ENCODE measurements around the gene SLC35F3. TPM values are rescaled to one million over a fixed set of nuclear protein-coding genes. Genes with fewer than 3 reads are reported as not detected.
A peak's percentile ranks its signal among the peaks of the same experiment; 100 is the strongest.

The SLC35F3 gene
- total and polyA plus RNA-seq, 3 experiments from 2014 or later, result 0.21 to 7.8 (median 6.9) TPM

- no peaks in the 10 kb centered on the region for H3K9me3 Mint-ChIP-seq
- peak overlapping the region in 1 of 7 donors; percentile 44 for H3K4me3 Mint-ChIP-seq
- H3K9me3 ChIP-seq (ENCODE audit: low read length), result no peaks in the 10 kb centered on the region
- no peak overlapping the region for H3K4me3 ChIP-seq (ENCODE audit: low read length)
- H3K4me1 Mint-ChIP-seq, result peaks cover 47 to 63% (median 56%) of the 10 kb centered on the region in 3 donors
- H3K27ac ChIP-seq (ENCODE audit: low read depth, low read length), result no peak overlapping the region
- no peak for DNase-seq
- ChIA-PET CTCF (interaction anchor here (2.0 kb wide), 1 partner anchor 10 kb away, joined by 6 read pairs; no protein-coding TSS in a partner anchor), POLR2A (no interaction called here)
- H3K4me1 ChIP-seq (ENCODE audit: insufficient read depth, low read length), result peaks cover 37% of the 10 kb centered on the region
- H3K27me3 ChIP-seq (ENCODE audit: insufficient read depth, low read length, poor library complexity, severe bottlenecking), result no peaks in the 10 kb centered on the region
- H3K36me3 Mint-ChIP-seq, result peaks cover 0 to 2% (median 0%) of the 10 kb centered on the region in 3 donors
- no peaks in the 10 kb centered on the region for H3K36me3 ChIP-seq (ENCODE audit: insufficient read depth, low read length)
- H3K27ac Mint-ChIP-seq, result peak overlapping the region in 7 of 8 donors; percentile 68 to 97 (median 86)
- peaks cover 10 to 34% of the 10 kb centered on the region in 2 donors for H3K27me3 Mint-ChIP-seq
Measured at GRCh38 chr1:234316937-234317336, 412.5 kb downstream of the SLC35F3 start.

- ChIA-PET CTCF (interaction anchor here (2.1 kb wide), 1 partner anchor 10 kb away, joined by 18 read pairs; no protein-coding TSS in a partner anchor), POLR2A (no interaction called here)
- Mint-ChIP-seq H3K9me3 (no peaks in the 10 kb centered on the region), H3K4me1 (peaks cover 34 to 56% (median 53%) of the 10 kb centered on the region in 3 donors), H3K27ac (peak overlapping the region in 1 of 8 donors; percentile 0), H3K27me3 (peaks cover 8 to 54% of the 10 kb centered on the region in 2 donors), H3K4me3 (no peak overlapping the region), H3K36me3 (peaks cover 0 to 2% (median 0%) of the 10 kb centered on the region in 3 donors)
- Histone ChIP-seq H3K4me1 (ENCODE audit: insufficient read depth, low read length) (peaks cover 15% of the 10 kb centered on the region), H3K36me3 (ENCODE audit: insufficient read depth, low read length) (no peaks in the 10 kb centered on the region), H3K27me3 (ENCODE audit: insufficient read depth, low read length, poor library complexity, severe bottlenecking) (no peaks in the 10 kb centered on the region), H3K27ac (ENCODE audit: low read depth, low read length) (no peak overlapping the region), H3K4me3 (ENCODE audit: low read length) (no peak overlapping the region), H3K9me3 (ENCODE audit: low read length) (no peaks in the 10 kb centered on the region)
- no peak for DNase-seq
Measured at GRCh38 chr1:234320069-234320468, 415.6 kb downstream of the SLC35F3 start.

GRCh38 chr1:234320549-234320948 is 416.1 kb downstream of the SLC35F3 start:
- Mint-ChIP-seq H3K9me3 (no peaks in the 10 kb centered on the region), H3K27ac (no peak overlapping the region), H3K4me3 (no peak overlapping the region), H3K36me3 (peaks cover 0 to 2% (median 0%) of the 10 kb centered on the region in 3 donors), H3K4me1 (peaks cover 30 to 54% (median 48%) of the 10 kb centered on the region in 3 donors), H3K27me3 (peaks cover 8 to 54% of the 10 kb centered on the region in 2 donors)
- Histone ChIP-seq H3K36me3 (ENCODE audit: insufficient read depth, low read length) (no peaks in the 10 kb centered on the region), H3K27ac (ENCODE audit: low read depth, low read length) (no peak overlapping the region), H3K27me3 (ENCODE audit: insufficient read depth, low read length, poor library complexity, severe bottlenecking) (no peaks in the 10 kb centered on the region), H3K4me1 (ENCODE audit: insufficient read depth, low read length) (peaks cover 14% of the 10 kb centered on the region), H3K4me3 (ENCODE audit: low read length) (no peak overlapping the region), H3K9me3 (ENCODE audit: low read length) (no peaks in the 10 kb centered on the region)
- DNase-seq, result no peak
- POLR2A ChIA-PET, result no interaction called here
- CTCF ChIA-PET, result interaction anchor here (1.9 kb wide), 1 partner anchor 11 kb away, joined by 9 read pairs; no protein-coding TSS in a partner anchor

GRCh38 chr1:234321231-234321630 is 416.8 kb downstream of the SLC35F3 start:
- Histone ChIP-seq H3K4me3 (ENCODE audit: low read length) (no peak overlapping the region), H3K27ac (ENCODE audit: low read depth, low read length) (no peak overlapping the region), H3K27me3 (ENCODE audit: insufficient read depth, low read length, poor library complexity, severe bottlenecking) (no peaks in the 10 kb centered on the region), H3K4me1 (ENCODE audit: insufficient read depth, low read length) (peaks cover 8% of the 10 kb centered on the region), H3K9me3 (ENCODE audit: low read length) (no peaks in the 10 kb centered on the region), H3K36me3 (ENCODE audit: insufficient read depth, low read length) (no peaks in the 10 kb centered on the region)
- no peak for DNase-seq
- H3K27me3 Mint-ChIP-seq, result peaks cover 8 to 54% of the 10 kb centered on the region in 2 donors
- H3K4me1 Mint-ChIP-seq, result peaks cover 25 to 54% (median 46%) of the 10 kb centered on the region in 3 donors
- H3K4me3 Mint-ChIP-seq, result no peak overlapping the region
- POLR2A ChIA-PET, result no interaction called here
- no peak overlapping the region for H3K27ac Mint-ChIP-seq
- CTCF ChIA-PET, result interaction anchor here (0.6 to 1.9 kb wide), 2 partner anchors 11 to 1929 kb away, joined by 3 to 9 read pairs; no protein-coding TSS in a partner anchor
- H3K36me3 Mint-ChIP-seq, result peaks cover 0 to 2% (median 0%) of the 10 kb centered on the region in 3 donors
- no peaks in the 10 kb centered on the region for H3K9me3 Mint-ChIP-seq

GRCh38 chr1:234322097-234322496 is 417.6 kb downstream of the SLC35F3 start:
- Mint-ChIP-seq H3K27ac (peak overlapping the region in 1 of 8 donors; percentile 6), H3K27me3 (peaks cover 6 to 46% of the 10 kb centered on the region in 2 donors), H3K4me3 (no peak overlapping the region), H3K36me3 (peaks cover 0 to 2% (median 0%) of the 10 kb centered on the region in 3 donors), H3K4me1 (peaks cover 21 to 53% (median 46%) of the 10 kb centered on the region in 3 donors), H3K9me3 (no peaks in the 10 kb centered on the region)
- no peaks in the 10 kb centered on the region for H3K9me3 ChIP-seq (ENCODE audit: low read length)
- POLR2A ChIA-PET, result no interaction called here
- no peak for DNase-seq
- no peak overlapping the region for H3K27ac ChIP-seq (ENCODE audit: low read depth, low read length)
- no peaks in the 10 kb centered on the region for H3K36me3 ChIP-seq (ENCODE audit: insufficient read depth, low read length)
- H3K27me3 ChIP-seq (ENCODE audit: insufficient read depth, low read length, poor library complexity, severe bottlenecking), result no peaks in the 10 kb centered on the region
- CTCF ChIA-PET, result interaction anchor here (1.9 kb wide), 1 partner anchor 12 kb away, joined by 9 read pairs; no protein-coding TSS in a partner anchor
- H3K4me1 ChIP-seq (ENCODE audit: insufficient read depth, low read length), result peaks cover 5% of the 10 kb centered on the region
- no peak overlapping the region for H3K4me3 ChIP-seq (ENCODE audit: low read length)

GRCh38 chr1:234322979-234323378 is 418.5 kb downstream of the SLC35F3 start:
- no peaks in the 10 kb centered on the region for H3K9me3 ChIP-seq (ENCODE audit: low read length)
- Mint-ChIP-seq H3K27me3 (peaks cover 4 to 38% of the 10 kb centered on the region in 2 donors), H3K4me3 (peak overlapping the region in 1 of 7 donors; percentile 51), H3K27ac (no peak overlapping the region), H3K9me3 (no peaks in the 10 kb centered on the region), H3K4me1 (peaks cover 15 to 44% (median 37%) of the 10 kb centered on the region in 3 donors), H3K36me3 (peaks cover 0 to 2% (median 0%) of the 10 kb centered on the region in 3 donors)
- peaks cover 5% of the 10 kb centered on the region for H3K4me1 ChIP-seq (ENCODE audit: insufficient read depth, low read length)
- ChIA-PET CTCF (interaction anchor here (9.0 kb wide), 1 partner anchor 11 kb away, joined by 116 read pairs; no protein-coding TSS in a partner anchor), POLR2A (no interaction called here)
- no peaks in the 10 kb centered on the region for H3K27me3 ChIP-seq (ENCODE audit: insufficient read depth, low read length, poor library complexity, severe bottlenecking)
- H3K4me3 ChIP-seq (ENCODE audit: low read length), result no peak overlapping the region
- no peaks in the 10 kb centered on the region for H3K36me3 ChIP-seq (ENCODE audit: insufficient read depth, low read length)
- H3K27ac ChIP-seq (ENCODE audit: low read depth, low read length), result no peak overlapping the region
- peak in 2 of 5 donors; percentile 17 to 49 for DNase-seq

- no peaks in the 10 kb centered on the region for H3K27me3 ChIP-seq (ENCODE audit: insufficient read depth, low read length, poor library complexity, severe bottlenecking)
- ChIA-PET CTCF (interaction anchor here (1.1 to 9.0 kb wide), 3 partner anchors 13 to 129 kb away, joined by 3 to 116 read pairs (median 4); no protein-coding TSS in a partner anchor), POLR2A (no interaction called here)
- Mint-ChIP-seq H3K36me3 (peaks cover 0 to 2% (median 0%) of the 10 kb centered on the region in 3 donors), H3K9me3 (no peaks in the 10 kb centered on the region), H3K4me1 (peaks cover 15 to 37% (median 35%) of the 10 kb centered on the region in 3 donors), H3K27me3 (peaks cover 4 to 37% of the 10 kb centered on the region in 2 donors), H3K4me3 (peak overlapping the region in 1 of 7 donors; percentile 57), H3K27ac (peak overlapping the region in 1 of 8 donors; percentile 16)
- DNase-seq, result no peak
- H3K4me1 ChIP-seq (ENCODE audit: insufficient read depth, low read length), result peaks cover 5% of the 10 kb centered on the region
- no peaks in the 10 kb centered on the region for H3K9me3 ChIP-seq (ENCODE audit: low read length)
- H3K4me3 ChIP-seq (ENCODE audit: low read length), result no peak overlapping the region
- H3K27ac ChIP-seq (ENCODE audit: low read depth, low read length), result no peak overlapping the region
- no peaks in the 10 kb centered on the region for H3K36me3 ChIP-seq (ENCODE audit: insufficient read depth, low read length)
Measured at GRCh38 chr1:234324821-234325220, 420.3 kb downstream of the SLC35F3 start.

- Histone ChIP-seq H3K27ac (ENCODE audit: low read depth, low read length) (peak overlapping the region; percentile 17), H3K9me3 (ENCODE audit: low read length) (no peaks in the 10 kb centered on the region), H3K27me3 (ENCODE audit: insufficient read depth, low read length, poor library complexity, severe bottlenecking) (no peaks in the 10 kb centered on the region), H3K4me3 (ENCODE audit: low read length) (peak overlapping the region; percentile 70), H3K4me1 (ENCODE audit: insufficient read depth, low read length) (peaks cover 5% of the 10 kb centered on the region), H3K36me3 (ENCODE audit: insufficient read depth, low read length) (no peaks in the 10 kb centered on the region)
- peaks cover 0 to 3% (median 0%) of the 10 kb centered on the region in 3 donors for H3K36me3 Mint-ChIP-seq
- peak overlapping the region in 6 of 8 donors; percentile 41 to 97 (median 83) for H3K27ac Mint-ChIP-seq
- ChIA-PET POLR2A (no interaction called here), CTCF (interaction anchor here (1.2 to 9.0 kb wide), 7 partner anchors 11 to 113 kb away, joined by 3 to 116 read pairs (median 5); no protein-coding TSS in a partner anchor)
- no peaks in the 10 kb centered on the region for H3K9me3 Mint-ChIP-seq
- H3K27me3 Mint-ChIP-seq, result peaks cover 2 to 39% of the 10 kb centered on the region in 2 donors
- no peak for DNase-seq
- H3K4me1 Mint-ChIP-seq, result peaks cover 15 to 37% (median 35%) of the 10 kb centered on the region in 3 donors
- H3K4me3 Mint-ChIP-seq, result peak overlapping the region; percentile 82 to 92 (median 87)
Measured at GRCh38 chr1:234325878-234326496, 421.5 kb downstream of the SLC35F3 start.
